Mesothelial cell of epicardium (in vitro differentiated cells): ENCODE measurements around the gene GRAP. TPM values are rescaled to one million over a fixed set of nuclear protein-coding genes. Genes with fewer than 3 reads are reported as not detected.

Experiments
- DNase-seq, 2 experiments: peaks; one replicate each; pipeline ENCODE4 v3.0.0; 2021; ENCODE audit warnings: low spot score in 2 of 2; ENCODE audit not compliant: unreplicated experiment in 2 of 2
- H3K27ac Mint-ChIP-seq: 2 replicates; pipeline ENCODE4 v1.8.0; 2021; ENCODE audit warnings: mixed read lengths
- H3K27me3 Mint-ChIP-seq: 2 replicates; pipeline ENCODE4 v1.8.0; 2021; ENCODE audit warnings: low read depth, mixed read lengths
- H3K36me3 Mint-ChIP-seq: 2 replicates; pipeline ENCODE4 v1.8.0; 2021; ENCODE audit warnings: mixed read lengths
- H3K4me1 Mint-ChIP-seq: 2 replicates; pipeline ENCODE4 v1.8.0; 2021; ENCODE audit warnings: mixed read lengths
- H3K4me3 Mint-ChIP-seq: 2 replicates; pipeline ENCODE4 v1.8.0; 2021; ENCODE audit warnings: mild to moderate bottlenecking, moderate library complexity, mixed read lengths
- H3K9me3 Mint-ChIP-seq: 2 replicates; pipeline ENCODE4 v1.8.0; 2021; ENCODE audit warnings: mixed read lengths
- CTCF ChIP-seq: fragments of 200-600 bp; sonication (generic); IDR thresholded peaks from one replicate; pipeline ENCODE4 v1.5.0; 2021; ENCODE audit warnings: antibody characterized with exemption; ENCODE audit not compliant: unreplicated experiment
- total RNA-seq: library from RNA; stranded (reverse); gene quantifications from 3 replicates; pipeline ENCODE4 v1.2.1, GENCODE V29; 2021

The GRAP gene
- total RNA-seq, 1 donor from 2014 or later, result 1.8 TPM

- Mint-ChIP-seq H3K4me1 (peaks cover 14% of the 10 kb centered on the region), H3K27me3 (no peaks in the 10 kb centered on the region), H3K36me3 (no peaks in the 10 kb centered on the region), H3K4me3 (no peak overlapping the region), H3K27ac (no peak overlapping the region), H3K9me3 (no peaks in the 10 kb centered on the region)
- no peak for TF ChIP-seq CTCF
- no peak for DNase-seq
Observed at GRCh38 chr17:19017804-19018599, 28.8 kb downstream of the GRAP start.

- Mint-ChIP-seq H3K36me3 (no peaks in the 10 kb centered on the region), H3K9me3 (no peaks in the 10 kb centered on the region)
- no peak for TF ChIP-seq CTCF
Observed at GRCh38 chr17:19017401-19017800, 29.4 kb downstream of the GRAP start.

GRCh38 chr17:19016881-19017280, 29.9 kb downstream of the GRAP start:
- DNase-seq, result no peak
- H3K36me3 Mint-ChIP-seq, result no peaks in the 10 kb centered on the region
- no peak overlapping the region for H3K4me3 Mint-ChIP-seq
- H3K4me1 Mint-ChIP-seq, result peaks cover 14% of the 10 kb centered on the region
- H3K27ac Mint-ChIP-seq, result no peak overlapping the region
- H3K9me3 Mint-ChIP-seq, result no peaks in the 10 kb centered on the region
- H3K27me3 Mint-ChIP-seq, result no peaks in the 10 kb centered on the region
- no peak for TF ChIP-seq CTCF

More at GRCh38 chr17:19017401-19017800, 29.4 kb downstream of the GRAP start:
- Mint-ChIP-seq H3K4me1 (peaks cover 14% of the 10 kb centered on the region), H3K27me3 (no peaks in the 10 kb centered on the region), H3K27ac (no peak overlapping the region), H3K4me3 (no peak overlapping the region)
- no peak for DNase-seq

- Mint-ChIP-seq H3K4me1 (peaks cover 14% of the 10 kb centered on the region), H3K36me3 (no peaks in the 10 kb centered on the region), H3K9me3 (no peaks in the 10 kb centered on the region), H3K27ac (no peak overlapping the region), H3K27me3 (no peaks in the 10 kb centered on the region), H3K4me3 (no peak overlapping the region)
- TF ChIP-seq CTCF, result no peak
- no peak for DNase-seq
Observed at GRCh38 chr17:19016297-19016696, 30.5 kb downstream of the GRAP start.

DNA sequence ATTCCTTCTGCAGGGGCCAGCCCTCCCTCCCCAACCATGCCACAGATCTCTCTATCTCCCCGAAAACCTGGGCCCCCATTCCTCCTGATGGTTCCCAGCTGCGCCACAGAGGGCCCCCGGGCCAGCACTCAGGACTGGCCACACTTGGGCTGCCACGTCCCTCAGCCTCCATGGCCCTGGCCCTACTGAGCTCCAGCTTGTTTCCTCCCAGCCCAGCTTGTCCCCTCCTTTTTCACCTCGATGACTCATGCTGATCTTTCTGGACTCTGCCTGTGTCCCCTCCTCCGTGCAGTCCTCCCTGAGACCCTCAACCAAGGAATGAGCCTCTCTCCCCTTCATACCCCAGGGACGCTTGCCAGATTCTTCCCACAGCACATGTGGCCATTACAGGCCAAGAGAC, 31.3 kb downstream of the GRAP start:
- Mint-ChIP-seq H3K4me3 (no peak overlapping the region), H3K27me3 (no peaks in the 10 kb centered on the region), H3K36me3 (no peaks in the 10 kb centered on the region), H3K4me1 (peaks cover 14% of the 10 kb centered on the region), H3K27ac (no peak overlapping the region), H3K9me3 (no peaks in the 10 kb centered on the region)
- DNase-seq, result no peak
- TF ChIP-seq CTCF, result no peak
